ENCODE results near the gene GRB2.

DNA sequence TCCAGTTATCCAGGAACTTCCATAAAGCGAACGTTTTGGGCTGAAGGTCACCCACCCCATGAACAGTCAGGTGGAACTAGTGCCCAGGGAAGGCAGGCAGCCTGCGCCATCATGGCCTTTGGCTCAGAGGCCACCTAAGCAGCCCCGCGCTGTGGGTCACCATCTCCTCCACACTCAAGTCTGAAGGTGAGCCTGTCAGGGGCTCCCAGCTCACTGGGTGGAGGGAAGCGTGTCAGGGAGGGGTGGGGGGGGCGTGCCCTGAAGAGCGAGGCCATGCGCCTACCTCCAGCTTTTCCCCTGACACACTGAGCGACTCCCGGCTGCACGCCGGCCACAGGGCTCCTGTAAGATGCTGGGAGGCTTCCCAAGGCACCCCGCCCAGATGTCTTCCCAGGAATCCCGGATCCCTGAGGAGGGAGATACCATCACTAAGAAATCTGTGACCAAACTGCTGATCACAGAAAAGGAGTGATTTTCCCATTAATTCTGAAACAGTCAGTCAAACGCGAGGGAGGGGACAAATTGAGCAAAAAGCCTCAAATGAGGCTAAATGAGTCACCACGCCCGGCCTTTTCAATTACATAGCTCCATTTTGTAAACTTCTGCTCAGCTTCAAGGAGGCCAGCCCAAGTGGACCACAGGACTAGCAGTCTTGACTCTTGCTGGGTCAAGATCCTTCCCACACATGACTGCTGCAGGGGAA lies 89.8 kb downstream of the GRB2 start:
- TF ChIP-seq, protein P1, sequence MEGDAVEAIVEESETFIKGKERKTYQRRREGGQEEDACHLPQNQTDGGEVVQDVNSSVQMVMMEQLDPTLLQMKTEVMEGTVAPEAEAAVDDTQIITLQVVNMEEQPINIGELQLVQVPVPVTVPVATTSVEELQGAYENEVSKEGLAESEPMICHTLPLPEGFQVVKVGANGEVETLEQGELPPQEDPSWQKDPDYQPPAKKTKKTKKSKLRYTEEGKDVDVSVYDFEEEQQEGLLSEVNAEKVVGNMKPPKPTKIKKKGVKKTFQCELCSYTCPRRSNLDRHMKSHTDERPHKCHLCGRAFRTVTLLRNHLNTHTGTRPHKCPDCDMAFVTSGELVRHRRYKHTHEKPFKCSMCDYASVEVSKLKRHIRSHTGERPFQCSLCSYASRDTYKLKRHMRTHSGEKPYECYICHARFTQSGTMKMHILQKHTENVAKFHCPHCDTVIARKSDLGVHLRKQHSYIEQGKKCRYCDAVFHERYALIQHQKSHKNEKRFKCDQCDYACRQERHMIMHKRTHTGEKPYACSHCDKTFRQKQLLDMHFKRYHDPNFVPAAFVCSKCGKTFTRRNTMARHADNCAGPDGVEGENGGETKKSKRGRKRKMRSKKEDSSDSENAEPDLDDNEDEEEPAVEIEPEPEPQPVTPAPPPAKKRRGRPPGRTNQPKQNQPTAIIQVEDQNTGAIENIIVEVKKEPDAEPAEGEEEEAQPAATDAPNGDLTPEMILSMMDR (IDR thresholded peaks at IDR 0.05): no peak
- TF ChIP-seq POLR2A (IDR thresholded peaks at IDR 0.05): no peak
